HL-60/S4 treated with phorbol 12-myristate 13-acetate at 8.2 ng/mL for 4 days and 3 days (cell line): ENCODE data around the gene AKAP13.

Experiments used
- in situ Hi-C: fragments of 300-500 bp; cut with MboI; formaldehyde crosslinking; loops from 2 replicates; pipeline ENCODE4 v1.15.0; 2022; ENCODE audit warnings: low sequenced_read_pairs

Gene AKAP13

GRCh38 chr15:85685356-85685755 is 305.0 kb downstream of the AKAP13 start:
- in situ Hi-C loops = no loop called here

DNA sequence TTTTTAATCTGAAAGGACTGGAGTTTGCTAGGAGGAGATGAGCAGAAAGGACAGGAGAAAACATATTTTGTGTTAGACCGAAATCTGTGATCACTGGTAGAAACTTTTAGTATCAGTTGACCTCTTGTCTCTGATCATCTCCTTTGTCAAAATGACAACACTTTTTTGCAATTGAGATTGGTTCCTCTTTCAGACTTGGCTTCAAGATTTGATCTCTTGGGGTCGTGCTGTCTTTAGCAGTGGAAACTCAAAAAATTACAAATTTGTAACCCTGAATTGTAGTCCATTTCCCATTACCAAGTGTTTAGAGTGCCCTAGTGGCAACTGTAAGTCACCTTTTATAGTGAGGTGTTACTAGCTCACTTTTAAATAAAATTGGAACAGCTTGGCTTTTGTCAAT is 306.9 kb downstream of the AKAP13 start:
- in situ Hi-C loops = no loop called here

DNA sequence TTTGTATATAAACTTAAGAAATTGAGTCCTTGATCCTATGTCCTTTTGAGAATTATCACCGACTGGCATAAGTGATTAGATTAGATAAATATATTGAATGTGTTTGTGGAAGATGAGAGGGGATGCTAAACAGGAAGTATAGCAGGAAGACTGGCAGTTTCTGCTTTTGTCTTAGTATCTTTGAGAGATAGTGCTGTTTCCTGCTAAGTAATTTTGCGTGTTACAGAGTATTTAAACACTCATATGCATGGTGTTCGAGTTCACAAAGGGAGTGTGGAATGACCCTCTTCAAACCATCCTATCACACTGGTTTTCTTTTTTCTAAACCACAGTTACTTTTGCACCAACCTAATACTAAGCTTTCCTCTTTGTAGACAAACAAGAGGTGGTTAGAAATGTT is 308.3 kb downstream of the AKAP13 start:
- in situ Hi-C loops = no loop called here

DNA sequence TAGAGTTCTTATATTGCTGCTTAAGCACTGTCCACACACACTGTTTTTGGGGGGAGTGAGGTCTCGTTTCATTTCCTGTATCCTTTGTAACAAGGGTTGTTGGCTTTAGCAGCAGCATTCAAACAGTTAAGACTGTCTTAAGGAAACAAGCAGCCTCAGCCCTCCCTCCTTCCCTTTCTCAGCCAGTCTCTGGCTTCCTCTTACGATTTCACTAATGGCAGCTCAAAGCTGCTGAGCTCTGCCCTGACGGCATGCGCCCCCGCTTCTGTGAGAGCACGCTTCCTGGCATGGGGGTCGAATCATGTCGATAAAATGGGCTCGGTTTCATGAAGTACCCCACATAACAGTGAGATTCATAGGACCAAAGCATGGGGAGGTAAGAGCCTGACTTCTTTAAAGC is 309.3 kb downstream of the AKAP13 start:
- in situ Hi-C loops = no loop called here

DNA sequence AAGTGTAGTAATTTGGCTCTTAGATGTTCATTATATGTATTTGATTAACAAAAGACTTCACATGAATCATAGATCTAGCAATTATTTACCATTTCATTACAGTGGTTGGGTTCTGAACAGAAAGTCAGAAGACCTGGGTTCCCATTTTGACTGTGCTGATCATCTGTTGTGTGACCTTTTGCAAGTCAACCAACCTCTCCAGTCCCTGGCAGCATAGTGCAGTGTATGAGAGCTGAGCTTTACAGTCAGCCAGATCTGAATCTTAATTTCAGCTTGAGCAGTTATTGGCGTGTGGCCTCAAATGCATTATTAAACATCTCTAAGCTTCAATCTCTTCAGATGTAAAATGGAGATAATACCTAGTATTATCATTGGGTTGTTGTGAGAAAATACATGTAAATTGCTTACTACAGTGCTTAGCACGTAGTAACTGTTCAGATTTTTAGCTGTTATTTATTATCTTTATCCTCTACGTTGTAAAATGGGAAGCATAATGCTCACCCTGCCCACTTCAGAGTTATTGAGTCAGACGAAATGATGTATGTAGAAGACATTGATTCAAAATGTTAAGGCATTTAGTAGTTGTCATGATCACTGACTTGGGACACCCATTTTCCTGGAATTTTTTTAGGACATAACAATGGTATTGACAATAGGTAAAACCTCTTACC is 310.3 kb downstream of the AKAP13 start:
- in situ Hi-C loops = no loop called here

- in situ Hi-C loops = no loop called here
Measured at GRCh38 chr15:85691350-85692240, 311.2 kb downstream of the AKAP13 start.

DNA sequence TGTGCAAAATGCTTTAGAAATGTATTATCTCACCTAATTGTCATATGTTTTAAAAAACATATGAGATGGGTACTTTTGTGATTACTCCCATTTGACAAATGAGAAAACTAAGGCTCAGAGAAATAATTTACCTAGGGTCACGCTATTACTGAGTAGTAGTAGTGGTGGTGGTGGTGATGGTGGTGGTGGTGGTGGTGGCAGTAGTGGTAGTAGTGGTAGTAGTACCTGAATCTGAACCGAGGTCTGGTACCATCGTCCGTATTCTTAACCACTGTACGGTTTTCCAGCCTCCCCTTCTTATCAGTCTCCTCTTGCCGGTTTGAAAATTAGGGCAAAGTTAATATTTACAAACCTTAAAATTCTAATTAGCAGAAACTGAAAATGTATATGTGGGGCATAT is 311.9 kb downstream of the AKAP13 start:
- in situ Hi-C loops = no loop called here

DNA sequence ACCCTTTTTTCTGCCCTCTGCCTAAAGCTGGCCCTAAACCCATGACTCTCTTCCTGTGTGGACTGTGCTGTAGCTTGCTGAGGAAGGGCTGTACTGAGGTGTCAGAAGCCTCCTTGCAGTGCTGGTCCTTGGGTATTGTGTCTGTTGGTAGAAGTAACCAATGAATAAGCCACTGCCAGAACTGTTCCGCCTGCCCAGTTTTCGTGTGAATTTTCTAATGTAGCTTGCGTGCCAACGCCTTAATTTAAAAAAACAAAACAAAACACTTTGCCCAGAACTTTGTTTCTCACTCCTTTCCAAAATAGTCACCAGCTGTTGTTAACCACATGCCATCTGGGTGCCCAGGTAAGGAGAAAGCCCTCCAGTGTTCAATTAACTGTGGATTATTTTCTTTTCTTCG is 312.5 kb downstream of the AKAP13 start:
- in situ Hi-C loops = no loop called here

GRCh38 chr15:85693277-85693676 is 312.9 kb downstream of the AKAP13 start:
- in situ Hi-C loops = no loop called here

DNA sequence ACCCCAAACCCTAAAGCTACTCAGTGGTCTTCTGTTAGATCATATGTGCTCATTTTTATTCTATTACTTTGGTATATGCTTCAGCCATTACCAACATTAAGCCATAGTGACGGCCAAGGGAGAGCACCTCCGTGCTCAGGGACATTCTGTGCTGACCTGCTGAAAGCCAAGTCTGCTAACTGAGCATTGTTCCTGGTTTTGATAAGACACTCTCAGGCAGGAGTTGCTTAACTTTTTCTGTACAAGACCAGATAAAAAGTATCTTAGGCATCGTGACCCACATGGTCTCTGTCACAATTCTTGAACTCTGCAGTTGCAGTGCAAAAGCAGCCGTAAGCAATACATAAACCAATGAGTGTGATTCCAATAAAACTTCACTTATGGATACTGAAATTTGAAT is 313.7 kb downstream of the AKAP13 start:
- in situ Hi-C loops = no loop called here

DNA sequence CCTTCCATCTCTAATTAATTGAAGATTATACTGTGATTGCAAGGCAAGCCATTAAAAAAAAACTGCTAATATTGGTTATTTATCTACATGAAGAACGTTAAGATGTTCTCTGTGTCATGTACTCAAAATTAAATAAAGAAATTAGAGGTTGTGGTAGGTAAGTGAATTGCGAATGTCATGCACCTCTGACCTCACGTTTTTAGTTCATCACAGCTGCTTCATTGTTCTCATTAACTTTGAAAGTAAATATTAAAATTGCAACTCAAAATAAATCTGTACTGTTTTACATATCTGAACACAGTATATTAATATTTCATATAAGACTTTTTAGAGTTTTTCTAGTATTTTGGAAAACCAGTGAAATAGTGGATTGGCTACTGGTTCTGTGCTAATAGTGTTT is 320.4 kb downstream of the AKAP13 start:
- in situ Hi-C loops = no loop called here

DNA sequence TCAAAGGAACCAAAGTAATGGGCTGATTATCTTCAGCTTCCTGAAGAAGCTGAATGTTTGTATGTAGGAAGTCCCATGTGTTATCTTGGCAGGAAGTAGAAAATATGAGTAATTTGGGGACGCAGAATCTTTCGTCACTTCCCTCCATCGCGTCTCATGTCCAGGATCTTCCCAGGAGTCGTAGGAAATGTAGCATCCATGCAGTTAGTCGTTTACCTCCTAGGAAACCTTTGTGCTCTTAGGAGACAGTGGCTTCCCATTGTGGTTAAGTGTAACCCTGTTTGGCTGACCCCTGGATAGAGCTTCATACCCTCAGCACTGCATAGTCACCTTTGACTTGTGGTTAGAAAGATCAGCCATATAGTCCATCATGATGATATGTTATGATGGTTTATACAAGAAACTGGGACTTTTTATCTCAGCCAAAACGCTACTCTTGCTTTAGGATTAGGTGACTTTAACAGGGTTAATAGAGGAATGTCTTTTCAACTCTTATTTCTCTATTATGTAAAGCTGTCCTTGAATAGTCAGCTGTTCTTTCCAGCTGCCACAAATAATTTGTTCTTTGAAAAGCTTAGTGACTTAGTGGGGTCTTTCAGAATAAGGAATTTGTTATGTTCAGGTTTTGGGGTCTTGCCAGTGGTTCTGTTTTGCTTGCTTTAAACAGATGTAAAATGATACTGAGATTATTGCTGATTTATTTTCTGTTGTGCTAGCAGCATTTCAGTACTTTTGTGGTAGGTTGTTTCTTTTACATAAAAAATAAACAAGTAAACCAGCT is 322.1 kb downstream of the AKAP13 start:
- in situ Hi-C loops = no loop called here

DNA sequence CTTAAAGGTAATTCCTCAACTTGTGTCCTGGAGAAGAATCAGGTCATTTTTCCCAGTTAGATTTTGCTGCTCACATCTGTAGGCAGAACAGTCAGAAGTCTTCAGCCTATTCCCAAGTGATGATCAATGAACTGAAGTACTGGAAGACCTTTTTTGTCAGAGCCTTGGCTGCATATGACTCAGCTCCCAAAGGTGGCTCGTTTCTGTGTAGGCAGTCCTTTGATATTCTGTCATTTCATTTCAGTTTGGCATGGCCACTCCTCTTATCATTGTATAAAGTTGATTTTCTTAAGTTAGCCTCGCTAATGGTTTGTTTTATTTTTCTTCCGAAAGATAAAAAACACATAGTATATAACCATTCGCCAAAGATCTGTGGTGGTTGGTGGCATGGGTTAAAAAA is 323.7 kb downstream of the AKAP13 start:
- in situ Hi-C loops = no loop called here

DNA sequence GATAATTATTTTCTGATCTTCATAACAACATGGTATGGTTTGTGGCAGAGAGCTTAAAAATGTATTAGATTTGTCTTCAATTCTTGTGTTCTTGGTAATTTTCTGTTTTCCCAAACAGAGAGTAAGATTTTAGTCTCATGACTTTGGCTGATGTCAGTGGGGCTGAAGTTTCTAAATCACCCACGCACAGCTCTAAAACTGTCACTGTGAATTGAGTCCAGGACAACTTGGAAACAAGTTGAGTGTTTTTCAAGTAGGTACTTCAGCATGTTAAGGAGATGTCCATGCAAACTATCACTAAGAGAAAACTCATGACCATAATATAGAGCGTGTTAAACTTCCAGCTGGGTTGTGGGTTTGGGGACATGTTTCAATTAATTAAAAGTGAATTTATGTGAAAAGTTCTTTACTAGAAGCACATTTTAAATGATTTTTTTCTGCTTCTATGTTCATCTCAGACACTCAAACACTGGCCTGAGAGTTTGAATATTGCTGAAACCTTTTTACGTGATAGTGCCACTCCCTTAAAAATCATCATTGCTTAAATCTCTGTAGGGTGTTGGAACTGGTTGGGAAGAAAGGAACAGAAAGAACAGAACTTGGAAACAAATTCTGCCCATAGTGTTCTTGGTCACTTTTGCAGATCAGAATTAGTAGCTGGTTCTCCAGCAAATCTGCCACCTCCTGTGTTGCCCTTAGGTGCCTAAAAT is 324.5 kb downstream of the AKAP13 start:
- in situ Hi-C loops = no loop called here

- in situ Hi-C loops = no loop called here
Measured at GRCh38 chr15:85706779-85707518, 326.5 kb downstream of the AKAP13 start.

DNA sequence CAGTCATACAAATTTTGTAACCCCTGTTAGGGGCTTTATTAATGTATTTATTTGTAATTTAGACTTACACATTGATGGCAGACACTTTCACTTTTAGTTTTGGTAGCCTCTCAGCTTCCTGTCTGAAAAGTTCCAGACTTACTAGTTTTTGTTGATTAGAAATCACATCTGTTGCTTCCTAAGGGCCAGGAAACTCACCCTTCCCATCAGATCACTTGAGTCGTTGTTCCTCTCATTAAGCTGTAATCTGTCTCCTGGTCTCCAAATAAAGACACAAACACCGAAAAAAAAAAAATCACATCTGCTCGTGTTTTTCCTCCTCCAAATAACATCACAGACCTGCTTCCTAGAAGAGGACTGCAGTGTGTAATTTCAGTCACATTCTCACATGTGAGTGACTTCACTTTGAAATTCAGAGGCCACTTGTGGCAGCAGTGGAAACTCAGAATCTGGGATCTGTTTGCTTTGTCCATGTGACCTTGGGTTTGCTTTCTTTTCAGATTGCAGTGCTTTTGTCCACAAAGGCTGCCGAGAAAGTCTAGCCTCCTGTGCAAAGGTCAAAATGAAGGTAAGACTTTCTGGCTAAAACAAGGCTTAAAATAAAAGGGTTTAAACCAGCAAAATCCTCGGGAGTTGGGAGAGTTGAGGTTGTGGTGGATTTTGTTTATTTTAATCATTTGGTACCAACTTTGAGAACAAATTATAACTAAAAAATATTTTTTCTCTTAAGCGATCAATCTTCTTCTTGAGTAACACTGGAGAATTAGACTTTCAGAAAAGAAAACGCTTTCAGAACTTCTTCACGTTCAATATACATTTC is 327.3 kb downstream of the AKAP13 start:
- in situ Hi-C loops = no loop called here

DNA sequence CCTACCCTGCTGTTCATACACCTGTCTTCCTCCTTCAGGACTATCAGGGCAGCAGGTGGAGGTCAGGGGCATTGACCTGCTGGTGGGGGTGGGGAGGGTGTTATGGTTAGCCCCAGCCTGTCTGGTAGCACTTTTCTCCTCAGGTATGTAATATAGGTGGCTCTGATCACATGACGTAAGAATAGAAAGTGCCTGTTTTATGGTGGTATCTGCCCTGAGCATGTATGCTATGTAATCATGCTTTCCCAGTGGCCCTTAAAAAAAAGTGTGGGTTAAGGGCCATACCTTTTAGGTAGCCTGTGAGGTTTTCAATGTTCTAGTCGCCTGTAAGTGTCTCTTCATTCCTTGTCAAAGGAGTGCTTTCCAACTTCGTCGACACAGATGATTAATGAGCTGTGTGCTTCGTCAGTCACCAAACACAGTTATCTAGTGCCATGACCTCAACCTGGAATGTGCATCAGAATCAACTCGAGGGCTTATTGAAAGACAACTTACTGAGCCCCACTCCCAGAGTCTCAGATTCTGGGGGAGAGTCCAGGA is 328.1 kb downstream of the AKAP13 start:
- in situ Hi-C loops = no loop called here

GRCh38 chr15:85709250-85709649 is 328.8 kb downstream of the AKAP13 start:
- in situ Hi-C loops = no loop called here

GRCh38 chr15:85710340-85710842 is 330.0 kb downstream of the AKAP13 start:
- in situ Hi-C loops = no loop called here
